ENCODE data around the gene COPA.
"Not testable (repeated sequence)": the region's sequence is repeated elsewhere in the genome, so short reads cannot be mapped to it uniquely, and the experiment has no call there.

Gene COPA

DNA sequence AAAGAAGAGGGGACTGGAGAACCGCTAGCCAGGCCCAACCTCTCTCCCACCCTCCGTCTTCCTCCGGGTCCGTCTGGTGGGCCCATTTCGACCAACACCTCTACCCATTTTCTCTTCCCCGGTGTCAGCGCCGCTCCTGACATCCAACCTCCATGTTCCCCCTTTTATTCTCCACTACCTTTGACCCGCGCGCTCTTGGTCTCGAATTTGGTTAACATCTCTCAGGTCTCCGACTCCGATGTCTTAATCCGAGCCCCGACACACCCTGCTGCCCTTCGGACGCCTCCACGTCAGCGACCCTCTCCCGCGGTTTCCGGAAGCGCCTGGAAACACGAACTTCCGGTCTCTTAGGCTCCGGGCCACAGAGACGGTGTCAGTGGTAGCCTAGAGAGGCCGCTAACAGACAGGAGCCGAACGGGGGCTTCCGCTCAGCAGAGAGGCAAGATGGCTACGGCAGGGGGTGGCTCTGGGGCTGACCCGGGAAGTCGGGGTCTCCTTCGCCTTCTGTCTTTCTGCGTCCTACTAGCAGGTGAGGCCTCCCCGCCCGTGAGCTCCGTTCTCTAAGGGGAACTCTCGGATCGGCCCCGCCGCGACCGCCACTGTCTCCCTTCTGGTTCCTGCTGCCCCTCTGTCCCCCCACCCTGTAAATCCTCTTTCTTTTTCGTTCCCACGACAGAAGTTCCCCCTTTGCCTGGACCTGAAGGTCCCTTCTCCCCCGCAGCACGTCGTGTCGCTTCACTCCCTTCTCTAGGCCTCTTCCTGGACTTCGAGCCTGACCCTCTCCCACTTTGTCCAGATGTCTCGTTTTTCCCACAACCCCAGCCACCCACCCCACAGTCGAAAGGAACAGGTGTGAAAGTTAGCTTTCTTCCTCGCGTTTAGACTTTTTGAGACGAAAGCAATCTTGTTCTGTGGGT is at the start of gene COPA, which contains the start of gene NCSTN:
Gene COPA, minus strand, starts transcription at position 298 of the 917 bp plus-strand sequence. Its CDS starts 80 bp downstream, at position 218.
Gene NCSTN, plus strand, starts transcription at position 431 of the 917 bp plus-strand sequence. Its CDS starts 14 bp downstream, at position 445.
- Histone ChIP-seq H3K4me2 (ENCODE audit: low read depth, low read length, poor library complexity, severe bottlenecking) (peak within 1 kb of the TSS; percentile 96), H3K79me2 (ENCODE audit: insufficient read depth, low read length) (peaks cover 83% of the 10 kb centered on the region), H3K27me3 (ENCODE audit: insufficient read depth, low read length, poor library complexity, severe bottlenecking) (no peaks in the 10 kb centered on the region), H3K9ac (ENCODE audit: low read depth, low read length, poor library complexity, severe bottlenecking) (peak within 1 kb of the TSS; percentile 88), H3F3A (ENCODE audit: low read depth) (no peaks in the 10 kb centered on the region), H3K4me1 (ENCODE audit: insufficient read depth, low read length, poor library complexity, severe bottlenecking) (peaks cover 49% of the 10 kb centered on the region), H2AFZ (ENCODE audit: low read length) (peak within 1 kb of the TSS; percentile 88), H3K4me3 (ENCODE audit: low read length, poor library complexity, severe bottlenecking) (peak within 1 kb of the TSS; percentile 98), H4K20me1 (ENCODE audit: insufficient read depth, low read length, poor library complexity, severe bottlenecking) (peaks cover 44% of the 10 kb centered on the region), H3K36me3 (ENCODE audit: insufficient read depth, low read length) (peaks cover 21% of the 10 kb centered on the region; the same call in 1 of the 2 replicates), H3K9me3 (ENCODE audit: insufficient read depth, low read depth, low read length) (no peaks in the 10 kb centered on the region), H3K9me2 (replicated peaks; ENCODE audit: low read depth, low read length) (no peaks in the 10 kb centered on the region)
- no peak for TF ChIP-seq EZH2phosphoT487 (IDR thresholded peaks at IDR 0.05; ENCODE audit: borderline replicate concordance)
- TF ChIP-seq, protein P1, sequence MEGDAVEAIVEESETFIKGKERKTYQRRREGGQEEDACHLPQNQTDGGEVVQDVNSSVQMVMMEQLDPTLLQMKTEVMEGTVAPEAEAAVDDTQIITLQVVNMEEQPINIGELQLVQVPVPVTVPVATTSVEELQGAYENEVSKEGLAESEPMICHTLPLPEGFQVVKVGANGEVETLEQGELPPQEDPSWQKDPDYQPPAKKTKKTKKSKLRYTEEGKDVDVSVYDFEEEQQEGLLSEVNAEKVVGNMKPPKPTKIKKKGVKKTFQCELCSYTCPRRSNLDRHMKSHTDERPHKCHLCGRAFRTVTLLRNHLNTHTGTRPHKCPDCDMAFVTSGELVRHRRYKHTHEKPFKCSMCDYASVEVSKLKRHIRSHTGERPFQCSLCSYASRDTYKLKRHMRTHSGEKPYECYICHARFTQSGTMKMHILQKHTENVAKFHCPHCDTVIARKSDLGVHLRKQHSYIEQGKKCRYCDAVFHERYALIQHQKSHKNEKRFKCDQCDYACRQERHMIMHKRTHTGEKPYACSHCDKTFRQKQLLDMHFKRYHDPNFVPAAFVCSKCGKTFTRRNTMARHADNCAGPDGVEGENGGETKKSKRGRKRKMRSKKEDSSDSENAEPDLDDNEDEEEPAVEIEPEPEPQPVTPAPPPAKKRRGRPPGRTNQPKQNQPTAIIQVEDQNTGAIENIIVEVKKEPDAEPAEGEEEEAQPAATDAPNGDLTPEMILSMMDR (conservative IDR thresholded peaks at IDR 0.05; ENCODE audit: low read length): no peak

DNA sequence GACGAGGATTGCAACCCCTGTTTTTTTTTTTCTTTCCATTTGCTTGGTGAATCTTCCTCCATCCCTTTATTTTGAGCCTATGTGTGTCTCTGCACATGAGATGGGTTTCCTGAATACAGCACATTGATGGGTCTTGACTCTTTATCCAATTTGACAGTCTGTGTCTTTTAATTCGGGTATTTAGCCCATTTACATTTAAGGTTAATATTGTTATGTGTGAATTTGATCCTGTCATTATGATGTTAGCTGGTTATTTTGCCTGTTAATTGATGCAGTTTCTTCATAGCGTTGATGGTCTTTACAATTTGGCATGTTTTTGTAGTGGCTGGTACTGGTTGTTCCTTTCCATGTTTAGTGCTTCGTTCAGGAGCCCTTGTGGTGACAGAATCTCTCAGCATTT is 45.4 kb upstream of the COPA start:
- not testable (repeated sequence) for H3K9ac ChIP-seq (ENCODE audit: low read depth, low read length, poor library complexity, severe bottlenecking); H3K4me1 ChIP-seq (ENCODE audit: insufficient read depth, low read length, poor library complexity, severe bottlenecking); H3F3A ChIP-seq (ENCODE audit: low read depth); H3K79me2 ChIP-seq (ENCODE audit: insufficient read depth, low read length); H3K9me2 ChIP-seq (replicated peaks; ENCODE audit: low read depth, low read length); H3K4me2 ChIP-seq (ENCODE audit: low read depth, low read length, poor library complexity, severe bottlenecking); H3K36me3 ChIP-seq (ENCODE audit: insufficient read depth, low read length); H3K9me3 ChIP-seq (ENCODE audit: insufficient read depth, low read depth, low read length); H4K20me1 ChIP-seq (ENCODE audit: insufficient read depth, low read length, poor library complexity, severe bottlenecking); H2AFZ ChIP-seq (ENCODE audit: low read length); H3K27me3 ChIP-seq (ENCODE audit: insufficient read depth, low read length, poor library complexity, severe bottlenecking); H3K4me3 ChIP-seq (ENCODE audit: low read length, poor library complexity, severe bottlenecking)

DNA sequence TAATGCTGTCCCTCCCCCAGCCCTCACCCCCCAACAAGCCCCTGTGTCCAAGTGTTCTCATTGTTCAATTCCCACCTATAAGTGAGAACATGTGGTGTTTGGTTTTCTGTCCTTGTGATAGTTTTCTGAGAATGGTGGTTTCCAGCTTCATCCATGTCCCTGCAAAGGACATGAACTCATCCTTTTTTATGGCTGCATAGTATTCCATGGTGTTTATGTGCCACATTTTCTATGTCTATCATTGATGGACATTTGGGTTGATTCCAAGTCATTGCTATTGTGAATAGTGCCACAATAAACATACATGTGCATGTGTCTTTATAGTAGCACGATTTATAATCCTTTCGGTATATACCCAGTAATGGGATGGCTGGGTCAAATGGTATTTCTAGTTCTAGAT is 41.8 kb upstream of the COPA start:
- not testable (repeated sequence) for H3K9me3 ChIP-seq (ENCODE audit: insufficient read depth, low read depth, low read length); H3K79me2 ChIP-seq (ENCODE audit: insufficient read depth, low read length); H3K27me3 ChIP-seq (ENCODE audit: insufficient read depth, low read length, poor library complexity, severe bottlenecking); H3K36me3 ChIP-seq (ENCODE audit: insufficient read depth, low read length); H4K20me1 ChIP-seq (ENCODE audit: insufficient read depth, low read length, poor library complexity, severe bottlenecking); H3K4me2 ChIP-seq (ENCODE audit: low read depth, low read length, poor library complexity, severe bottlenecking); H3K4me3 ChIP-seq (ENCODE audit: low read length, poor library complexity, severe bottlenecking); H3F3A ChIP-seq (ENCODE audit: low read depth); H3K4me1 ChIP-seq (ENCODE audit: insufficient read depth, low read length, poor library complexity, severe bottlenecking); H3K9me2 ChIP-seq (replicated peaks; ENCODE audit: low read depth, low read length); H3K9ac ChIP-seq (ENCODE audit: low read depth, low read length, poor library complexity, severe bottlenecking); H2AFZ ChIP-seq (ENCODE audit: low read length)

DNA sequence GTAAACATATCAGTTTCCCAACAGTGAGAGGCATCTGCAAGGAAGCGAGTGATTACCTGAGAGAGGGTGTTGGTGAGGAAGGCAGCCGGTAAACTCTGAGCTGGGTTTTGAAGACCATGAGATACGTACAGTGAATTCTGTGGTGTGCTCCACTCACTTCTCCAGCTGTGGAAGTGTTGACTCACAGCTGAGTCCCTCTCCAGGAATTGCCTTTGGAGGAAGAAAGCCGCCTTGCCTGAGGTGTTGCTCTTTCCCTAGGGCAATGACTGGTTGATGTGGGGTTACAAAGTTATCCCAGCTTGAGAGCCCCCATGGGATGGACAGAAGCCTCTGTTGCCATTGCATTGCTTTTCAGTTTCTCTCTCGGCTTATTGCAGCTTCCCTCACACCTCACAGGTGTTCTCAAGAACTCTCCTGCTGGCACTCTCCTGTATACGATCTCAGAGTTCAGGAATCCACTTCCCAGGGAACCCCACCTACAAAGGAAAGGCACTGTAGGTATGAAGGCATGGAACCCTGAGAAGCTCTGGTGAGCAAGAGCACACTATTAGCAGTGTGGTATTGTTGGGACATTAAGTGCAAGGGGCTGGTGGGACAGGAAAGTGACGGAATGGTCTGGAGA is 34.6 kb upstream of the COPA start:
- H3K9ac ChIP-seq (ENCODE audit: low read depth, low read length, poor library complexity, severe bottlenecking): no peak overlapping the region
- no peak overlapping the region for H3K4me3 ChIP-seq (ENCODE audit: low read length, poor library complexity, severe bottlenecking)
- no peaks in the 10 kb centered on the region for H3K9me3 ChIP-seq (ENCODE audit: insufficient read depth, low read depth, low read length)
- no peaks in the 10 kb centered on the region for H4K20me1 ChIP-seq (ENCODE audit: insufficient read depth, low read length, poor library complexity, severe bottlenecking)
- no peaks in the 10 kb centered on the region for H3F3A ChIP-seq (ENCODE audit: low read depth)
- no peaks in the 10 kb centered on the region for H3K27me3 ChIP-seq (ENCODE audit: insufficient read depth, low read length, poor library complexity, severe bottlenecking)
- TF ChIP-seq EZH2phosphoT487 (IDR thresholded peaks at IDR 0.05; ENCODE audit: borderline replicate concordance): no peak
- TF ChIP-seq, protein P1 (conservative IDR thresholded peaks at IDR 0.05; ENCODE audit: low read length): no peak
- no peaks in the 10 kb centered on the region for H3K36me3 ChIP-seq (ENCODE audit: insufficient read depth, low read length)
- no peak overlapping the region for H3K4me2 ChIP-seq (ENCODE audit: low read depth, low read length, poor library complexity, severe bottlenecking)
- no peaks in the 10 kb centered on the region for H3K9me2 ChIP-seq (replicated peaks; ENCODE audit: low read depth, low read length)
- H3K79me2 ChIP-seq (ENCODE audit: insufficient read depth, low read length): no peaks in the 10 kb centered on the region
- no peaks in the 10 kb centered on the region for H3K4me1 ChIP-seq (ENCODE audit: insufficient read depth, low read length, poor library complexity, severe bottlenecking)
- no peak overlapping the region for H2AFZ ChIP-seq (ENCODE audit: low read length)
